ENCODE measurements around the gene COL8A2. TPM values are rescaled to one million over a fixed set of nuclear protein-coding genes. Genes with fewer than 3 reads are reported as not detected.

The COL8A2 gene
- total RNA-seq, 1 donor = 1.9 TPM

DNA sequence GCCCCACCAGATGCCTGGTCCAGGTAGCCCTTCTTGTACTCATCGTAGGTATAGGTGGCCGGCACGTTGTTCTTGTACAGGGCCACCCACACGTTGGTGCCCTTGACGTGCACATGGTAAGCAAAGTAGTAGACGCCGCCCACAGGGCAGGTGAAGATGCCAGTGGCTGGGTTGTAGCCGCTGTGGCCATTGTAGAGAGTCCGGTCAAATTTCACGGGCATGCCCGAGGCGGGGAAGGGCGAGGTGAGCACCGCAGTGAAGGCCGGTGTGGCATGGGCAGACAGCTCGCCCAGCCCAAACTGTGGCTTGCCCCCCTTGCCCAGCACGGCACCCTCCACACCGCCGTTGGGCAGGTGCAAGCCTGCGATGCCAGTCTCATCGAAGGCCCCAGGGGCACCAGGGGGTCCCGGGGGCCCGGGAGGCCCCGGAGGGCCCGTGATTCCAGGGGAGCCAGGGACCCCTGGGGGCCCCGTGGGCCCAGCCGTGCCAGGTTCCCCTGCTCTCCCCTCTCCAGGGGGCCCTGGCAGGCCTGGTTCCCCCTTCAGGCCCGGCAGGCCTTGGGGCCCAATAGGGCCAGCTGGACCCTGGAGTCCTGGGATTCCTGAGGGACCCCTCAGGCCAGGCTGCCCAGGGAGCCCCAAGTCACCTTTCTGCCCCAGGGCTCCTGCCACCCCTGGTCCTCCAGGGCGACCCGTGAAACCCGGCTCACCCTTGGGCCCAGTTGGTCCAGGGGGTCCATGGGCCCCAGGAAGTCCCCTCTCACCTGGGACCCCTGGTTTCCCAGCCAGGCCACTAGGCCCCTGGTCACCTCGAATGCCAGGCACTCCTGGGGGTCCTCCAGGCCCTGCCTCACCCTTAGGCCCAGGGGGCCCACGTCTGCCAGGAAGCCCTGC is 27.1 kb downstream of the COL8A2 start:
- Histone ChIP-seq H3K4me1 (ENCODE audit: insufficient read depth, low read length) (peaks cover 24% of the 10 kb centered on the region), H3K4me3 (ENCODE audit: low read length) (no peak overlapping the region), H3K9me3 (ENCODE audit: low read depth, low read length) (no peaks in the 10 kb centered on the region), H3K27me3 (ENCODE audit: insufficient read depth, low read length) (no peaks in the 10 kb centered on the region)

DNA sequence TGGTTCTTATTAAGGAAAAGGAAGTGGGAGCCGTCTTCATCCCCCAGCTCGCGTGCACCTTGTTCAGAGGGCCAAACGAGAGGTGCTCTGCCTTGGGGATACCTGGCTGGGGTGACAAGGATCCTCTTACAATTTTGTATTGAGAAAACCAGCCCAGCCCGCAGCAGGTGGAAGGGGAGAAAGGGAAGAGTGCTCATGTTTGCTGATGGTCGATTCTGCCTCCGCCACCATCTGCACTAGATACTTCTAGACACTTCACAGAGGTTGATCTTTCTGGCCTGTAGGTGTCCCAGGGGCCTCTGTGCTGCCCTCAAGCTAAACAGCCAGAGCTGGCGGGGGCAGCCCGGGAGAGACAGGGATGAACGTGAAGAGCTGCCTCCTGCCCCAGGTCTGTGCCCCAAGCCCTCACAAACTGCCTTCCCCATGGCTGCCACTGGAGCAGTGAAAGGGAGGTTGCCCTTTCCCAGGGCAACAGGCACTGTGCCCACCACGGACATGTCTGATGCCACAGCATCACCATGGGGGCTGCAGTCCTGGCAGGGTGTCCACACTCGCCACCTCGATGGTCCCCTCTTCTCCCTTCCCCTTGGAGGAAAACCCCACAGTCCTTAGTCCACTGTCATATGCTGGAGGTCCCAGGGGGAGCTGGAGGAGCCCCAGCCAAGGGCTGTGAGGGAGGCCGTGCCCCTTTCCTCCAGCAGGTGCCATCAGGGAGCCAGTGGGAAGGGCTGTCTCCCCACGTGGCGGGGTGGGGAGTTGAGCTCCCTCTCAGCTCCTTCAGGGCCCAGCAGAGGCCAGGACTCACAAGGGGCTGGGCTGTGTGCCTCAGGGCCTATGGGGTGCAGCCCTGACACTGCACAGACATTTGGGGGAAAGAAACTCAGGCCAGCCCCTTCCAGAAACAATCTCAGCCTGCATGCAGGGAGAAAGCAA is 28.3 kb downstream of the COL8A2 start:
- no peak overlapping the region for H3K4me3 ChIP-seq (ENCODE audit: low read length)
- H3K27me3 ChIP-seq (ENCODE audit: insufficient read depth, low read length) = no peaks in the 10 kb centered on the region
- no peaks in the 10 kb centered on the region for H3K9me3 ChIP-seq (ENCODE audit: low read depth, low read length)
- H3K4me1 ChIP-seq (ENCODE audit: insufficient read depth, low read length) = peaks cover 24% of the 10 kb centered on the region

DNA sequence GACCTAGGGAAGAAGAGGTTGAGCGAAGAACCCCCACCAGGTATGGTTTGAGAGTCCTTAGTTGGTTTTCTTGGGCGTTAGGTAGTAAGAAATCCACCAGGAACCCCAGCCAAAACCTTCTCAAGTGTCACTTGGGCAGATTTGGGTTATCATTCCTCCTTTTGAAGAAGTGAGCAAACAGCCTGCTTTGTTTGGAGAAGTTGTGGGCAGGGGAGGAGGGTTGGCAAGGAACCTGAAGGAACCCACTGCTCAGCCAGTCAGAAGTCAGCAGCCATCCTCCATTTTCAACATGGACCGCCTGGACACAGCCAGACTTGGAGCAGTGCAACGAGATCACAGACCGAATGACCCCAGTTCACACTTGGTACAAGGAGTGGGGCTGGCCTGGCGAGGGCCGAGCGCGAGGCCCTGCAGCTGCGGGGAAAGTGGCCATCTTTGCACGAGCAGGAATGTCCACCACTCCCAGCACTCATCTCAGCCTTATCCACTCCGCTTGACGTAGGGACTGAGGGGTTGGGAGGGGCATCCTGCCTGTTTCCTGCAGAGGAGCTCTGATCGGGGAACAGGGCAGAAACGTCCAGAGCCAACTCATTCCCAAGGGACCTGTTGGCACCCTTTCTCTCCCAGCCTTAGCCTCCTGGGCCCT is 29.1 kb downstream of the COL8A2 start:
- Histone ChIP-seq H3K4me3 (ENCODE audit: low read length) (no peak overlapping the region), H3K9me3 (ENCODE audit: low read depth, low read length) (no peaks in the 10 kb centered on the region), H3K27me3 (ENCODE audit: insufficient read depth, low read length) (no peaks in the 10 kb centered on the region), H3K4me1 (ENCODE audit: insufficient read depth, low read length) (peaks cover 29% of the 10 kb centered on the region)

DNA sequence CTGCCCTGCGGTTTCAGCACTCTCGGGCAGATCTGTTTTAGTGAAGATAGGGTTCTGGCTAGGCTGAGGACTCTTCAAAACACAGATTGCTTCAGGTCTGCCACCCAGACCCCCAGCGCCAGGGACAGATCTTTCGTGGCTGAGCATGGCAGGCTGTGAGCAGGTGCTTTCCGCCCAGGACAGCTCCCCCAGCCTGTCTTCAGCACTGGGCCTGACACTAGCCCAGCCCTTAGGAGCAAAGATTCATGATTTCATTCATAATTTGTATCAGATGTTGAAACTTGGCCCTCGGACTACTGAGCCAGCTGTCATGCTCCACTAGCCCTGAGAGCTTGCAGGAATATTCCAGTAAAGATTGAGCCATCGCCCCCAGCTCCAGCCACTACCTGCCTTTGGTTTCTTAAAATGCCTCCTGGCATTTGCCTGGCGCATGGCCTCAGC is 30.4 kb downstream of the COL8A2 start:
- H3K27me3 ChIP-seq (ENCODE audit: insufficient read depth, low read length) = no peaks in the 10 kb centered on the region
- no peak overlapping the region for H3K4me3 ChIP-seq (ENCODE audit: low read length)
- no peaks in the 10 kb centered on the region for H3K9me3 ChIP-seq (ENCODE audit: low read depth, low read length)
- peaks cover 37% of the 10 kb centered on the region for H3K4me1 ChIP-seq (ENCODE audit: insufficient read depth, low read length)

DNA sequence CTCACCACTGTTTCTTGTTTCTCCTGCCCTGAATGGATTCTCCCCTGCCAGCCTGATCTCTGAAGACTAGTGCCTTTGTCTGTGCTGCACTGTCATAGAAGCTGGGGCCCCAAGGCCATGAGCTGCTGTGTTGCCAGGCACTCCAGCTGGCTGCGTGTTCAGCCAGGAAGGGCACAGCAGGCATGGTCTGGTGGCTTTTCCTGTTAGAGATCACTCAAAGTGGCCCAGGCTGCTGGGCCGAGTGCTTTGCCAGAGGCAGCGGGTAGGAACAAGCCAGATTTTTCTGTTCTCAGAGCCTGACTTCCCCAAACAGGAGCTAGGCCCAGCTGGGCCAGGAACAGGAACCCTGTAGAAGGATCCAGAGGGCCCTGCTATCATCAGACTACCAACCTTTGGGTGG is 31.1 kb downstream of the COL8A2 start:
- no peaks in the 10 kb centered on the region for H3K27me3 ChIP-seq (ENCODE audit: insufficient read depth, low read length)
- no peak overlapping the region for H3K4me3 ChIP-seq (ENCODE audit: low read length)
- no peaks in the 10 kb centered on the region for H3K9me3 ChIP-seq (ENCODE audit: low read depth, low read length)
- H3K4me1 ChIP-seq (ENCODE audit: insufficient read depth, low read length) = peaks cover 40% of the 10 kb centered on the region

DNA sequence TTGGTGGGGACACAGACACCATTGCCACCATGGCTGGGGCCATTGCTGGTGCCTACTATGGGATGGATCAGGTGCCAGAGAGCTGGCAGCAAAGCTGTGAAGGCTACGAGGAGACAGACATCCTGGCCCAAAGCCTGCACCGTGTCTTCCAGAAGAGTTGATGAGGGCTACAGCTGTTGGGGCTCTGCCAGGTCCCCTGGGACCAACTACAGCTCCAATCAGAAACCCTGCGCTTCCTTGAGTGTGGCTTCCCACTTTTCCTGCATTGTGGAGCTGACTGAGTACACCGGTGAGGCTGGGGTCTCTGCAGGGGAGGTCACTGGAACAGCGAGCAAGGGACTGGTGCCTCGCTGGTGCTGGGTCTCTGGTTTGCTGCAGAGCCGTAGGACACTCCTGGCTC is 31.8 kb downstream of the COL8A2 start:
- Histone ChIP-seq H3K4me3 (ENCODE audit: low read length) (no peak overlapping the region), H3K4me1 (ENCODE audit: insufficient read depth, low read length) (peaks cover 43% of the 10 kb centered on the region), H3K27me3 (ENCODE audit: insufficient read depth, low read length) (no peaks in the 10 kb centered on the region), H3K9me3 (ENCODE audit: low read depth, low read length) (no peaks in the 10 kb centered on the region)

DNA sequence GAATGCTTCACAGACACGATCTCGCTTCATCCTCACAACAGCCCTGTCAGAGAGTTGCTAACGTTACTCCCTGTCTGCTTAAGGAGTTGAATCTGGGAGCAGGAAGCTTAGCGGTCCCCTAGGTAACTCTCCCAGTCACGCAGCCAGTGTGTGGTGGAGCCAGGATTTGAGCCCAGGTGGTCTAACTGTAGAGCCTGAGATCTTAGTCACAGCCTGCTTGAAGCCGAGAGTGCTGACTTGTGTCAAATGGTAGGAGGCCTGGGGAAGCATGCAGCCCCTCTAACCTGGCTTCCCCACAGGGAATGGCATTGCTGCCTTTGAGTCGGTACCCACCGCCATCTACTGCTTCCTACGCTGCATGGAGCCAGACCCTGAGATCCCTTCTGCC is 32.2 kb downstream of the COL8A2 start:
- peaks cover 46% of the 10 kb centered on the region for H3K4me1 ChIP-seq (ENCODE audit: insufficient read depth, low read length)
- no peak overlapping the region for H3K4me3 ChIP-seq (ENCODE audit: low read length)
- H3K27me3 ChIP-seq (ENCODE audit: insufficient read depth, low read length) = no peaks in the 10 kb centered on the region
- H3K9me3 ChIP-seq (ENCODE audit: low read depth, low read length) = no peaks in the 10 kb centered on the region

DNA sequence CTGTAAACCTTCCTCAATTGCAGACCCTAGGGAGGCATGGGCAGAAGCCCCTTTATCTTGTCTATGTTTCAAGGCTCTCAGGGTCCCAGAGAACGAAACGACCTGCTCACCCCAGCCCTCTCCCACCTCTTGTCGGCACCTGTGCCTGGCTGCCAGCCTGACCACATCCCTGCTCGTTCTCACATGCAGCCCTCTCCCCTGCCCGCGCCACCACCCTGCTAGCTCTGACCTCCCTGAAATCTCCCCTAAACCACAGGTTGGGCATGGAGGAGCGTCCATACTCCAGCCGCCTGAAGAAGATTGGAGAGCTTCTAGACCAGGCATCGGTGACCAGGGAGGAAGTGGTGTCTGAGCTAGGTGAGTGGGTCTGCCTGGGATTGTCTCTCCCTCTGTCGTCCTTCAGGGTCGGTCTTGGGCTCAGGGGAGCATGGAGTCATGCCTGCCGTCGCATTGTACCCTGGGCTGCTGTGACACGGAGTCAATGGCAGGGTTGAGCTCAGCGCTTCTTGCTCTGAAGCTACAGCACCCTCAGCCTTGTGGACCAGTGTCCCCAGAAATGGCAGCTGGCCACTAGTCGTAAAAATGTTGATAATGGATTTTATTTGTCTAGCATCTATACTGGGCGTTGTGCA is 32.7 kb downstream of the COL8A2 start:
- Histone ChIP-seq H3K4me1 (ENCODE audit: insufficient read depth, low read length) (peaks cover 46% of the 10 kb centered on the region), H3K4me3 (ENCODE audit: low read length) (no peak overlapping the region), H3K27me3 (ENCODE audit: insufficient read depth, low read length) (no peaks in the 10 kb centered on the region), H3K9me3 (ENCODE audit: low read depth, low read length) (no peaks in the 10 kb centered on the region)

DNA sequence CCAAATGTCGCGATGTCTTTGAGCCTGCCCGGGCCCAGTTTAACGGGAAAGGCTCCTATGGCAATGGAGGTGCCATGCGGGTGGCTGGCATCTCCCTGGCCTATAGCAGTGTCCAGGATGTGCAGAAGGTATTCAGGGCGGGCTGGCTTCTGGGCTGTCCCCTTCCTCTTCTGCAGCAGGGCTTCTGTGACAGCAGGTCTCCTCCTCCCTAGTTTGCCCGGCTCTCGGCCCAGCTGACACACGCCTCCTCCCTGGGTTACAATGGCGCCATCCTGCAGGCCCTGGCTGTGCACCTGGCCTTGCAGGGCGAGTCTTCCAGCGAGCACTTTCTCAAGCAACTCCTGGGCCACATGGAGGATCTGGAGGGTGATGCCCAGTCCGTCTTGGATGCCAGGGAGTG is 33.3 kb downstream of the COL8A2 start:
- Histone ChIP-seq H3K4me3 (ENCODE audit: low read length) (no peak overlapping the region), H3K9me3 (ENCODE audit: low read depth, low read length) (no peaks in the 10 kb centered on the region), H3K27me3 (ENCODE audit: insufficient read depth, low read length) (no peaks in the 10 kb centered on the region), H3K4me1 (ENCODE audit: insufficient read depth, low read length) (peaks cover 46% of the 10 kb centered on the region)

DNA sequence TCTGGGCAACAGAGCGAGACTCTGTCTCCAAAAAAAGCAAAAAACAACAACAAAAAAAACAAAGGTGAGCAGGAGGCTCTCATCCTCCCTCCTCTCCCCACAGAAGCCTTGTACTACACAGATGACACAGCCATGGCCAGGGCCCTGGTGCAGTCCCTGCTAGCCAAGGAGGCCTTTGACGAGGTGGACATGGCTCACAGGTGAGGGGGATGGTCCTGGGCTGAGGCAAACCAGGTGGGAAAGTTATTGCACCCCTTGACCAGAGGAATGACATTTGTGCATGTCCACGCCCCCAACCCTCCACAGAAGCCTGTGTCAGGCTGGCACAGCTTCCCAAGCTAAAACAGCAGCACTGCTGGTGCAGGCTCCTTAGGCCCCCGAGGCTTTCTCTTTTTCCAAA is 33.9 kb downstream of the COL8A2 start:
- Histone ChIP-seq H3K4me1 (ENCODE audit: insufficient read depth, low read length) (peaks cover 43% of the 10 kb centered on the region), H3K9me3 (ENCODE audit: low read depth, low read length) (no peaks in the 10 kb centered on the region), H3K4me3 (ENCODE audit: low read length) (no peak overlapping the region), H3K27me3 (ENCODE audit: insufficient read depth, low read length) (no peaks in the 10 kb centered on the region)

DNA sequence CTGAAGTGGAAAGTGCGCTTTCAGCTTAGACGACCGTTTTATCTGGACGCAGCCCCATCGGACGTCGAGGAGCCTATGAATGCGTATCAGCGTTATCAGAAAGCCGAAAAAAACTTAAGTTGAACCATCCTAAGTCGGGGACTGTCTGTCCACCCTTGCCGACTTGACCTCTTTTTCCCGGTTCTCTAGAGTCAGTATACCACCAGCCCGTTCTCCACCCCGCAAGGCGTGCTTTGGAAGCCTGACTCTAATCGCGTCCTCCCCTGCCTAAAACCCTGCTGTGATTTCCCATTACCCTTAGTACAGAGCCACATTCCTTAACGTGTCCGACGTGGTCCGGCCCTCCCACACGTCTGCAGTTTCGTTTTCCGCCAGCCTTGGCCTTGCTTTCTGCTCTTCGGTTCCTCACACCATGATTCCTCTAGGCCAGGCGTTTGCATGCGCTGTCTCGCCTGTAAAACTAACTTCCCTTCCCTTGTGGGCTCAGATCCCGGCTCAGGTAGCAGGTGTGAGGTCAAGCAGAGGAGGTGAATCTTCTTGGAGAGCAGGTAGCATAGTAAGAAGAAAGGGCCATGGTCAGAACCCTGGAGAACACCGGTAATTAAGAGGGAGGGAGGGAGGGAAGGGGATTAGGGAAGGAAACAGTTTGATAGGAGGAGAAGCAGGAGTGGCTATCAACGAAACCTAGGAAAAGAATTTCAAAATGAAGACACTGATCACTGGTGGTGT is 35.5 kb downstream of the COL8A2 start:
- Histone ChIP-seq H3K9me3 (ENCODE audit: low read depth, low read length) (no peaks in the 10 kb centered on the region), H3K4me3 (ENCODE audit: low read length) (peak overlapping the region; percentile 91), H3K27me3 (ENCODE audit: insufficient read depth, low read length) (peaks cover 4% of the 10 kb centered on the region), H3K4me1 (ENCODE audit: insufficient read depth, low read length) (peaks cover 29% of the 10 kb centered on the region)

DNA sequence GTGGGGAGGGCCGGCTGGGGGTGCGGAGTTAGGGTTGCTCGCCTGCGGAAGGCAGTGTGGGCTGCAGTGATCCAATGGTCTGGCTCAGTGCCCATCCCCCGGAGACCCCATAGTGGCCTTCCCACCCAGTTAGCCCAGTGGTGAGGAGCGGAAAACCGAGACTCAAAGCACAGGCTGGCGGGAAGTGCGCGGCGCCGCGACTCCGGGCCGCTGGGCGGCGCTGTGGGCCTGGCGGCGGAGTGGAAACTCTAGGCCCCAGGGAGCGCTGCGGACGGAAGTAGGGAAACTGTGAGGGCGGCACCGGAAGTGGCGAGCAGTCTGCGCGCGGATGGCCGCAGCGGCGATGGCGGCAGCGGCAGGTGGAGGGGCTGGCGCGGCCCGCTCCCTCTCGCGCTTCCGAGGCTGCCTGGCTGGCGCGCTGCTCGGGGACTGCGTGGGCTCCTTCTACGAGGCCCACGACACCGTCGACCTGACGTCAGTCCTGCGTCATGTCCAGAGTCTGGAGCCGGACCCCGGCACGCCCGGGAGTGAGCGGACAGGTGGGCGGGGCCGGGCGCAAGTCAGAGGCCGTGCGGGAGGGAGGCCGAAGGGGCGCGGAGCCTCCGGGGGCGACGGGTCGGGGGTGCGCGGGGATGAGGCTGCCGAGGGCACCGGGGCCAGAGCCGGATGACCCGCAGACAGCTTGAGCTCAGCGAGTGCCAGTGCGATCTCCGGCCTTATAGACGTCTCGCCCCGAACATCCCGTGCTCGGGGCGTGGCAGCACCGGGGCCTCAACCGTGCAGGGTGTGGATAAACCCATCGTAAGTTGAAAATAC is 36.2 kb downstream of the COL8A2 start, which contains the start of gene ADPRS:
Gene ADPRS, plus strand, starts transcription at position 316 of the 816 bp plus-strand sequence. Its CDS starts 13 bp downstream, at position 329.
- Histone ChIP-seq H3K4me1 (ENCODE audit: insufficient read depth, low read length) (peaks cover 35% of the 10 kb centered on the region), H3K27me3 (ENCODE audit: insufficient read depth, low read length) (peaks cover 7% of the 10 kb centered on the region), H3K9me3 (ENCODE audit: low read depth, low read length) (no peaks in the 10 kb centered on the region), H3K4me3 (ENCODE audit: low read length) (peak within 1 kb of the TSS; percentile 91)

DNA sequence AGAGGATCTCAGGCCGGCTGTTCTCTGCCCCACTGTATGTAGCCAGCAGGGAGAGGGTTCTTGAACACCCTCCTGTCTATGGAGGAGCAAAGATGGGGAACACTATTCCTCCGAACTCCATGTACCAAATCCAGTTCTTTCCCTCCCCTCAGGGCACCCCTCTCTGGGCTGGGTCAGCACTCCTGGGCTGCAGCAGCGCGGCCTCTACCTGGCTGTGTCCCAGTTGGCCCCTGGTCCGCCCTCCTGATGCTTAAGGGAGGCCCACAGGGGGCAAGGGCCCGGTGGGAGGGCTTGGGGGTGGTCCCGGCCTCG is 36.8 kb downstream of the COL8A2 start:
- Histone ChIP-seq H3K4me3 (ENCODE audit: low read length) (peak overlapping the region; percentile 91), H3K4me1 (ENCODE audit: insufficient read depth, low read length) (peaks cover 35% of the 10 kb centered on the region)

More for the DNA sequence above, 36.8 kb downstream of the COL8A2 start:
- no peaks in the 10 kb centered on the region for H3K9me3 ChIP-seq (ENCODE audit: low read depth, low read length)
- H3K27me3 ChIP-seq (ENCODE audit: insufficient read depth, low read length) = peaks cover 11% of the 10 kb centered on the region

Data from mononuclear cell (primary cell).